CD4-positive, alpha-beta memory T cell (primary cell): ENCODE measurements around the gene DAZAP1. TPM values are rescaled to one million over a fixed set of nuclear protein-coding genes. Genes with fewer than 3 reads are reported as not detected.

Experiments
- CTCF ChIA-PET: fragments of 350-600 bp; sonication (Branson Sonifier 250); formaldehyde crosslinking; loops from one replicate; lab custom pipeline; 2021; ENCODE audit warnings: inconsistent platforms; ENCODE audit not compliant: partially characterized antibody; lab: Charles Lee
- POLR2A ChIA-PET: fragments of 350-600 bp; sonication (Branson Sonifier 250); formaldehyde crosslinking; loops from one replicate; lab custom pipeline; 2021; ENCODE audit not compliant: partially characterized antibody; lab: Charles Lee
- DNase-seq, 5 donors: peaks; one replicate each; pipeline versions ENCODE4 v3.0.0 to v3.0.0-alpha.2; 2020 to 2022; ENCODE audit warnings: mixed read lengths in 1 of 5
- H3K27ac ChIP-seq: one replicate; pipeline ENCODE4 v1.7.0; 2013; ENCODE audit warnings: low read depth, low read length
- H3K27me3 ChIP-seq: 2 replicates; pipeline ENCODE4 v1.7.0; 2013; ENCODE audit warnings: mild to moderate bottlenecking, low read length, moderate library complexity; ENCODE audit not compliant: insufficient read depth
- H3K36me3 ChIP-seq: 2 replicates; pipeline ENCODE4 v1.7.0; 2013; ENCODE audit warnings: mild to moderate bottlenecking, low read length, moderate library complexity; ENCODE audit not compliant: insufficient read depth
- H3K4me1 ChIP-seq: 2 replicates; pipeline ENCODE4 v1.7.0; 2013; ENCODE audit warnings: mild to moderate bottlenecking, low read length, moderate library complexity; ENCODE audit not compliant: insufficient read depth
- H3K4me3 ChIP-seq, 2 donors: one replicate each; pipeline ENCODE4 v1.7.0; 2013; ENCODE audit warnings: low read length in 2 of 2, mild to moderate bottlenecking in 1 of 2
- H3K9me3 ChIP-seq, 2 donors: one replicate each; pipeline ENCODE4 v1.7.0; 2013; ENCODE audit warnings: low read length in 2 of 2, control low read depth in 1 of 2; ENCODE audit not compliant: control insufficient read depth in 1 of 2
- H3K27ac Mint-ChIP-seq, 7 donors: one replicate each; pipeline ENCODE4 v1.8.0; 2020 to 2021; ENCODE audit warnings: mixed read lengths in 7 of 7, mild to moderate bottlenecking in 6 of 7, inconsistent platforms in 3 of 7, moderate library complexity in 3 of 7
- H3K27me3 Mint-ChIP-seq, 2 donors: one replicate each; pipeline ENCODE4 v1.8.0; 2020 to 2021; ENCODE audit warnings: mixed read lengths in 2 of 2
- H3K36me3 Mint-ChIP-seq, 2 donors: one replicate each; pipeline ENCODE4 v1.8.0; 2020 to 2021; ENCODE audit warnings: mixed read lengths in 2 of 2, inconsistent platforms in 1 of 2, mild to moderate bottlenecking in 1 of 2
- H3K4me1 Mint-ChIP-seq, 4 donors: one replicate each; pipeline ENCODE4 v1.8.0; 2020 to 2021; ENCODE audit warnings: mixed read lengths in 4 of 4, mild to moderate bottlenecking in 1 of 4
- H3K4me3 Mint-ChIP-seq, 8 donors: one replicate each; pipeline ENCODE4 v1.8.0; 2020 to 2021; ENCODE audit warnings: mixed read lengths in 8 of 8, mild to moderate bottlenecking in 7 of 8, moderate library complexity in 6 of 8, inconsistent platforms in 3 of 8
- H3K9me3 Mint-ChIP-seq, 8 donors: one replicate each; pipeline ENCODE4 v1.8.0; 2020 to 2021; ENCODE audit warnings: mixed read lengths in 8 of 8, mild to moderate bottlenecking in 5 of 8, inconsistent platforms in 3 of 8, moderate library complexity in 1 of 8
- intact Hi-C: fragments of 100-400 bp; cut with micrococcal nuclease; formaldehyde crosslinking; loops from one replicate; pipeline ENCODE4 v1.15.1; 2023
- polyA plus RNA-seq, 2 donors: library from polyadenylated mRNA; unstranded; fragments of 300-500 nt; fragmentation: Illumina TruSeq; gene quantifications; one replicate each; pipeline ENCODE4 v1.2.3, GENCODE V29; 2021
- total RNA-seq, 2 experiments: library from RNA; stranded (reverse); gene quantifications; one replicate each; pipeline ENCODE4 v1.2.3, GENCODE V29; 2021

DAZAP1 gene
- total and polyA plus RNA-seq, 4 experiments from 2014 or later: 2.5 to 152 (median 76.1) TPM

DNA sequence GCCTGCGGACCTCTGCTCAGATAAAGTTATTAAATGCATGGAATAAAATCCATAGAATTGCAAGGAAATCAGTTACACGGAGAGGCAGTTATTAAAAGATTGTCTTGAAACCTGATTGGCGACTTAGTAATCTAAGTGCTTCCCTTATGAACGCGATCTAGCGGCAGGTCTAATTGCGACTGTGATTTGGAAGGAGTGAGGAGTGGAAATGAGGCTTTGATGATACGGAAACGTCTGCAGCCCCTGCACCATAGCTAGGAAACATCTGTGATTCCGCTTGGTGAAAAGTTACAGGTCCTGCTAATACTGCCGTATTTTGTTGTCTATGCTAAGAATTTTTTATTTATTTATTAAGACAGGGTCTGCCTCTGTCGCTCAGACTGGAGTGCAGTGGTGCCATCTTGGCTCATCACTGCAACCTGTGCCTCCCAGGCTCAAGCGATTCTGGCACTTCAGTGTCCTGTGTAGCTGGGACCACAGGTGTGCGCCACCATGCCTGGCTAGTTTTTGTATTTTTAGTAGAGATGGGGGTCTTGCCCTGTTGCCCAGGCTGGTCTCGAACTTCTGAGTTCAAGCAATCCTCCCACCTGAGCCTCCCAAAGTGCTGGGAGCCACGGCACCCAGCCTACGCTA, 22.8 kb upstream of the DAZAP1 start:
- no peak for DNase-seq
- peaks cover 8 to 26% of the 10 kb centered on the region in 2 donors for H3K36me3 Mint-ChIP-seq
- Histone ChIP-seq H3K4me3 (peak overlapping the region; percentile 81 to 89), H3K4me1 (peaks cover 16% of the 10 kb centered on the region), H3K9me3 (no peaks in the 10 kb centered on the region), H3K27ac (peak overlapping the region; percentile 69), H3K36me3 (peaks cover 10% of the 10 kb centered on the region), H3K27me3 (no peaks in the 10 kb centered on the region)
- peak overlapping the region; percentile 74 to 97 (median 88) for H3K4me3 Mint-ChIP-seq
- POLR2A ChIA-PET: interaction anchor here (1.6 kb wide), 1 partner anchor 109 kb away, joined by 4 read pairs; the partner anchor contains the start of gene FAM174C
- peaks cover 0 to 9% (median 3%) of the 10 kb centered on the region in 8 donors for H3K9me3 Mint-ChIP-seq
- CTCF ChIA-PET: no interaction called here
- H3K4me1 Mint-ChIP-seq: peaks cover 12 to 36% (median 18%) of the 10 kb centered on the region in 4 donors
- H3K27ac Mint-ChIP-seq: peak overlapping the region; percentile 48 to 100 (median 69)
- H3K27me3 Mint-ChIP-seq: peaks cover 3 to 5% of the 10 kb centered on the region in 2 donors
- intact Hi-C loops: no loop called here

DNA sequence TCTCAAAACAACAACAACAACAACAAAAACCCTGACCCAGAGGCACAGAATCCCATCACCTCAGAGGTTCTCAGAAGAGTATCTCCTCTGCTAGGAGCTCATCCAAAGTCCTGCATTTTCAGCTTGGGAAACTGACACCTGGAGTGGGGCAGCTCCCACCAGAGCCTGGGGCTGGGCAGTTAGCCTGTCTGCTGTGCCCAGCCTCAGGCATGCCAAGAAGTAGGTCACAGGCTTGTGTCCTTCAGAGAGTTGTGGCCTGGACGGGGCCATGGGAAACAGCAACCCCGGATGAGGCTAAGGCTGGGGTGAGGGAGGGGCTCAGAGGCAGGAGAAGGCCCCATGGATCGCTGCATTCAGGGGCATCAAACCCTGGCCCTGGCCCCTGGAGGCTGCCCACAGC, 21.6 kb upstream of the DAZAP1 start:
- DNase-seq: no peak
- Mint-ChIP-seq H3K4me1 (peaks cover 12 to 36% (median 18%) of the 10 kb centered on the region in 4 donors), H3K27me3 (peaks cover 3 to 5% of the 10 kb centered on the region in 2 donors), H3K36me3 (peaks cover 9 to 32% of the 10 kb centered on the region in 2 donors), H3K9me3 (peaks cover 0 to 9% (median 3%) of the 10 kb centered on the region in 8 donors), H3K4me3 (peak overlapping the region in 3 of 8 donors; percentile 31 to 43 (median 36)), H3K27ac (peak overlapping the region in 1 of 7 donors; percentile 100)
- CTCF ChIA-PET: no interaction called here
- intact Hi-C loops: no loop called here
- Histone ChIP-seq H3K4me3 (no peak overlapping the region), H3K36me3 (peaks cover 10% of the 10 kb centered on the region), H3K4me1 (peaks cover 16% of the 10 kb centered on the region), H3K27me3 (no peaks in the 10 kb centered on the region), H3K27ac (no peak overlapping the region), H3K9me3 (no peaks in the 10 kb centered on the region)
- POLR2A ChIA-PET: interaction anchor here (0.9 to 1.6 kb wide), 2 partner anchors 37 to 111 kb away, joined by 3 to 4 read pairs; partner anchors contain the start of gene FAM174C

DNA sequence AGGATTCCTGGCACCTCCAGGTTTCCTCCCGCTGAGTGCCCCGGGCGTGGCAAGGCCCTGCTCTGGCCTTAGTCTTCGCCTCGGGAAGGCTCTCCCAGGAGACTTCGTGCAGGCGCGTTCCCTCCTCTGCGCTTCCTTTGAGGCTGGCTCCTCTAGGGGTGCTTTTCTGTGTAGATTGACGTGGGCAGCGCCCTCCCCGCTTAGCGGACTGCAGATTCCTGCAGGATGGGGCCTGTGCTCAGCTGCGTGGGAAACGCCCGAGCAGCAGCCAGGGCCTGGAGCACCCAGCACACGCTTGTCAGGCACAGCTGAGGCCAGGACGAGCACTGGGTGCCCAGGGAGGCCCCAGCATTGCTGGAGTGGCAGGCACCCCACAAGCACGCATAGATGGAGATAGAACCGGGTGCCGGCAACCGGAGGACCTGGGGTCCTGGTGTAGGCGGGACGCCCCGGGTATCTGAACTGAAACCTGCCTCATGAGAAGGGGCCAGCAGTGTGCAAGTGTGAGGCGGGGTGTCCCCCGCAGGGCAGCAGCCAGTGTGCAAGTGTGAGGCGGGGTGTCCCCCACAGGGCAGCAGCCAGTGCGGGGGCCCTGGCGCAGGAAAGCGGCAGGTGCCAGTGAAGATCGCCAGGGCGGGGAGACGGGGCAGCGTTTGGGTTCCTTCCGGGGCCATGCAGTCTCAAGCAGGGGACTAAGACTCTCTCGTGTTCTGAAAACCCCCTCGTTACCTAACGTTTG, 20.3 kb upstream of the DAZAP1 start:
- no peak overlapping the region for H3K4me3 Mint-ChIP-seq
- peaks cover 12 to 36% (median 18%) of the 10 kb centered on the region in 4 donors for H3K4me1 Mint-ChIP-seq
- Histone ChIP-seq H3K27me3 (no peaks in the 10 kb centered on the region), H3K4me3 (no peak overlapping the region), H3K9me3 (no peaks in the 10 kb centered on the region), H3K4me1 (peaks cover 16% of the 10 kb centered on the region), H3K36me3 (peaks cover 15% of the 10 kb centered on the region), H3K27ac (no peak overlapping the region)
- H3K9me3 Mint-ChIP-seq: peaks cover 0 to 9% (median 3%) of the 10 kb centered on the region in 8 donors
- peak overlapping the region in 2 of 7 donors; percentile 7 to 73 for H3K27ac Mint-ChIP-seq
- peaks cover 12 to 35% of the 10 kb centered on the region in 2 donors for H3K36me3 Mint-ChIP-seq
- DNase-seq: no peak
- ChIA-PET CTCF (no interaction called here), POLR2A (interaction anchor here (0.6 kb wide), 1 partner anchor 84 kb away, joined by 4 read pairs; no protein-coding TSS in a partner anchor)
- peaks cover 3 to 5% of the 10 kb centered on the region in 2 donors for H3K27me3 Mint-ChIP-seq
- intact Hi-C loops: no loop called here

DNA sequence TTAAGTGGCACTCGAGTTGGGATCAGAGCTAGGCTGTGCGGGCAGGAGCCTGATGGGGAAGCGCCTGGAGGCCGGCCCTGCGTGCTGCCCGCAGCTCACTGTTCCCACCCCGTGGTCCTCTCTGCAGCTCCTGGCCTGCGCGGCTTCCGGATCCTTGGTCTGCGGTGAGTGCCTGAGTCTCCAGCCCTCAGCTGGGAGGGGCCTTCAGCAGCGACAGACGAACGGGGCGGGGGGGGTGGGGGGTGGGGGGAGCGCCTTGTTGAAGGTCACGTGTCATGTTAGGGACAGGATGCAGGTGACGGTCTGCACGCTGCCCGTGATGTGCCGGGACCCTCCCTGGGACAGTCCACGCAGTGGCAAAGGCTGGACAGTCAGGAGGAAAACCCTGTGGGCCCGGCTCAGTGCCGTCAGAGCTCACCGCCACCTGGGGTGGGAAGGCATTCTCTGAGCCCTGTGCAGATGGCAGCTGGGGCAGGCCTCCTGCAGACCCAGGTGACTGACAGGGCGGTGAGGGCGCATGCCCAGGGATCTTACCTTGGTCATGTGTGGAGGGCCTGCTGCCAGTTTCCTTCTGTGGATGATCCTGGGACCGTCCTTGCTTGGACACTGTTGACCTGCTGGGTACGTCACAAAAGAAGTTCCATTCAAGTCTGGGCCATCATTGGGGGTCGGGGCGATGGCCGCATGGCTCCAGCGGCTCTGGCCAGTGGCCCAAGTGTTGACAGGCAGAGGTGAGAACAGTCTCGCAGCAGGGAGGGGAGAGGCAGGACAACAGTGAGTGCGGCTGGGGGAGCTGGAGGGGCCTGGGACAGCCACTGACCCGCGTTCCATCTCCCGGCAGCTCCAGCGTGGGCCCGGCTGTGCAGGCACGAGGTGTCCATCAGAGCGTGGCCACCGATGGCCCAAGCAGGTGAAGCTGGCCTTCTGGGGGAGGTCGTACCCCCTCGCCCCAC, 19.4 kb upstream of the DAZAP1 start:
- Histone ChIP-seq H3K27ac (no peak overlapping the region), H3K4me3 (no peak overlapping the region), H3K4me1 (peaks cover 13% of the 10 kb centered on the region), H3K27me3 (no peaks in the 10 kb centered on the region), H3K36me3 (peaks cover 15% of the 10 kb centered on the region), H3K9me3 (no peaks in the 10 kb centered on the region)
- no peak for DNase-seq
- H3K27ac Mint-ChIP-seq: peak overlapping the region in 1 of 7 donors; percentile 73
- ChIA-PET POLR2A (interaction anchor here (0.6 kb wide), 1 partner anchor 83 kb away, joined by 4 read pairs; no protein-coding TSS in a partner anchor), CTCF (no interaction called here)
- intact Hi-C loops: no loop called here
- peaks cover 3 to 5% of the 10 kb centered on the region in 2 donors for H3K27me3 Mint-ChIP-seq
- peaks cover 10 to 32% (median 16%) of the 10 kb centered on the region in 4 donors for H3K4me1 Mint-ChIP-seq
- H3K9me3 Mint-ChIP-seq: peaks cover 0 to 8% (median 3%) of the 10 kb centered on the region in 8 donors
- peaks cover 17 to 36% of the 10 kb centered on the region in 2 donors for H3K36me3 Mint-ChIP-seq
- no peak overlapping the region for H3K4me3 Mint-ChIP-seq

DNA sequence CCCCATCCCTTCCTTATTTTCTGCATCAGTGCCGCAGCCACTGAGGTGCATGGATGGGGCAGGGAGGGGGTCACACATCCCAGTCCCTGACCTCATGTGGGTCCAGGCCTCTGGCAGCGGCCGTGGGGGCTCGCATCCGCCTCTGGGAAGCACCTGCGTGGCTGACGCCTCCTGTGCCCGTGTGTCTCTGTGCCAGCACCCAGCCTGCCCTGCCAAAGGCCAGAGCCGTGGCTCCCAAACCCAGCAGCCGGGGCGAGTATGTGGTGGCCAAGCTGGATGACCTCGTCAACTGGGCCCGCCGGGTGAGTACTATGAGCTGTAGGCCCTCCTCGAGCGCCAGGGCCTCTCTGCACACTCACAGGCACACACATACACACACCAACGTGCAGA, 18.8 kb upstream of the DAZAP1 start:
- CTCF ChIA-PET: no interaction called here
- Mint-ChIP-seq H3K4me3 (no peak overlapping the region), H3K36me3 (peaks cover 17 to 30% of the 10 kb centered on the region in 2 donors), H3K27ac (no peak overlapping the region), H3K9me3 (peaks cover 0 to 1% (median 0%) of the 10 kb centered on the region in 8 donors), H3K27me3 (peaks cover 0 to under 1% of the 10 kb centered on the region in 2 donors), H3K4me1 (peaks cover 6 to 26% (median 9%) of the 10 kb centered on the region in 4 donors)
- intact Hi-C loops: no loop called here
- peaks cover 11% of the 10 kb centered on the region for H3K4me1 ChIP-seq
- H3K36me3 ChIP-seq: peaks cover 15% of the 10 kb centered on the region
- DNase-seq: no peak
- POLR2A ChIA-PET: interaction anchor here (0.6 kb wide), 1 partner anchor 48 kb away, joined by 3 read pairs; no protein-coding TSS in a partner anchor
- no peaks in the 10 kb centered on the region for H3K27me3 ChIP-seq
- no peak overlapping the region for H3K4me3 ChIP-seq
- H3K9me3 ChIP-seq: no peaks in the 10 kb centered on the region
- no peak overlapping the region for H3K27ac ChIP-seq

DNA sequence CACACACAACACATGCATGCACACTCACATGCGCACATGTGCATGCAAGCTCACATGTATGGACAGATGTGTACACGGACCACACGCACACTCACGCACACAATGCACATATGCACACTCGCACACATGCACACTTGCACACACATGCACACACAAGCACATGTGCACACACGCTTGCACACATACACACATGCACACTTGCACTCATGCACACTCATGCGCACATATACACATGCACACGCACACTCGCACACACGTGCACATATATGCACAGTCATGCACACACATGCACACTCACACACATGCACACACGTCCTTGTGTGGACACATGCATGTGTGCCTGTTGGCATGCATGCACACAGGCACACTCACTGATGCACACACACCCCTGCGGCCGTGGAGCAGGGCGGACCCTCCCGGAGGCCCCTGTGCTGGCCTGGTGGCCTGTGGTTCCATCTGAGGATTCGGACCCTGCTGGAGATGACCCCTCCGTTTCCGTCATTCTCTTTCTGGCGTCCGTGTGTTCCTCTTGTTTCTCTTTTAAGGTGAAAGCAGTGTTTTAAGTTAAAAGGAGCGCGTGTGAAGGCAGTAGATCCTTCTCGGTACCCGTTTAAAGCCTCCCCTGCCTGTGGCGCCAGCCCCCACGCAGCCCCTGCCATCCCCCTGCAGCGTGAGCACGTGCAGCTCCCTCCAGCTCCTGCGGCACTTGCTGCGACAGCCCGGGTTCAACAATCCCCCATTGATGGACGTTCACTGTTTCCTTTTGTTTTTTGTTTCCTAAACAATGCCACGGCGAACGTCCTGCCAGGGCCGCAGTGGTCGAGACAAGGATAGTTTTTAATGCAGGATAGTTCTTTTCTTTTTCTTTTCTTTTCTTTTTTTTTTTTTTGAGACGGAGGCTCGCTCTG, 18.1 kb upstream of the DAZAP1 start:
- intact Hi-C loops: no loop called here
- Histone ChIP-seq H3K9me3 (no peaks in the 10 kb centered on the region), H3K27ac (no peak overlapping the region), H3K27me3 (no peaks in the 10 kb centered on the region), H3K4me1 (peaks cover 9% of the 10 kb centered on the region), H3K4me3 (no peak overlapping the region), H3K36me3 (peaks cover 15% of the 10 kb centered on the region)
- no peak overlapping the region for H3K4me3 Mint-ChIP-seq
- H3K4me1 Mint-ChIP-seq: peaks cover 6 to 25% (median 7%) of the 10 kb centered on the region in 4 donors
- no peak overlapping the region for H3K27ac Mint-ChIP-seq
- CTCF ChIA-PET: no interaction called here
- no peak for DNase-seq
- peaks cover 17 to 31% of the 10 kb centered on the region in 2 donors for H3K36me3 Mint-ChIP-seq
- H3K27me3 Mint-ChIP-seq: no peaks in the 10 kb centered on the region
- no peaks in the 10 kb centered on the region for H3K9me3 Mint-ChIP-seq
- POLR2A ChIA-PET: interaction anchor here (0.6 kb wide), 1 partner anchor 47 kb away, joined by 3 read pairs; no protein-coding TSS in a partner anchor
